ENCODE data around the gene C13orf46. TPM values are rescaled to one million over a fixed set of nuclear protein-coding genes. Genes with fewer than 3 reads are reported as not detected.
A peak's percentile ranks its signal among the peaks of the same experiment; 100 is the strongest.

Gene C13orf46
- total RNA-seq, 1 experiment from 2014 or later, result not detected

- DNase-seq (ENCODE audit: low read depth), result no peak
Observed at GRCh38 chr13:113971471-113972231, 2.2 kb downstream of the C13orf46 start.

- no peak for DNase-seq (ENCODE audit: low read depth)
Observed at GRCh38 chr13:113970810-113971470, 2.9 kb downstream of the C13orf46 start.

DNA sequence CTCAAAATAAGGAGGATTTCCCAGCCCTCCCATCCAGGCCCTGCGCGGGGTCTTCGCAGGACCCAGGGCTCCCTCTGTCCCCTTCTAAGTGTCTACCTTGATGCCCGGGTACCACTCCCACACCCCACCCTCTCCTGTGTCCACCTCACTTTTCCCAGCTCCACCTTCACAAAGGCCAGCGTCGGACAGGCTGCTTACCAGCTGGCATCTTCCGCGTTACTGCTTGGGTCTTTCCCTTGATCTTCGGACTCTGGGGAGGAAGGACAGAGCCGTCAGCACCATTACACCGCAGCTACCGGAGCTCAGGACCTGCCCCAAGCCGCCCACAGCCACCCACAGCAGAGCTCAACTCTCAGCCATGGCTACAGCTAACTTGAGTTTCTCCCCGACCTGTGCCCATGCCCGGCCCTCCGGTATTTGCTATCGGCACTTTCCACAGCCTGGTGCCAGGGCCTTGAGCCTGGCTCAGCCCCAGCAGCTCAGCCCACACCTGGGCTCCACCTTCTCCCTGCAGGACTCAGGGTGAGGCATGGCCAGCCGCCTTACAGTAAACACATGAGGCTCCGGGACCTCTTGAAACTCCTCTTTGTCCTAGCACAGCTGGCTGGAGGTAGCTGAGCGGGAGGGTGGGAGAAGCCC lies 3.8 kb downstream of the C13orf46 start:
- no peak for DNase-seq (ENCODE audit: low read depth)

- no peak for DNase-seq (ENCODE audit: low read depth)
Observed at GRCh38 chr13:113969311-113969972, 4.4 kb downstream of the C13orf46 start.

DNA sequence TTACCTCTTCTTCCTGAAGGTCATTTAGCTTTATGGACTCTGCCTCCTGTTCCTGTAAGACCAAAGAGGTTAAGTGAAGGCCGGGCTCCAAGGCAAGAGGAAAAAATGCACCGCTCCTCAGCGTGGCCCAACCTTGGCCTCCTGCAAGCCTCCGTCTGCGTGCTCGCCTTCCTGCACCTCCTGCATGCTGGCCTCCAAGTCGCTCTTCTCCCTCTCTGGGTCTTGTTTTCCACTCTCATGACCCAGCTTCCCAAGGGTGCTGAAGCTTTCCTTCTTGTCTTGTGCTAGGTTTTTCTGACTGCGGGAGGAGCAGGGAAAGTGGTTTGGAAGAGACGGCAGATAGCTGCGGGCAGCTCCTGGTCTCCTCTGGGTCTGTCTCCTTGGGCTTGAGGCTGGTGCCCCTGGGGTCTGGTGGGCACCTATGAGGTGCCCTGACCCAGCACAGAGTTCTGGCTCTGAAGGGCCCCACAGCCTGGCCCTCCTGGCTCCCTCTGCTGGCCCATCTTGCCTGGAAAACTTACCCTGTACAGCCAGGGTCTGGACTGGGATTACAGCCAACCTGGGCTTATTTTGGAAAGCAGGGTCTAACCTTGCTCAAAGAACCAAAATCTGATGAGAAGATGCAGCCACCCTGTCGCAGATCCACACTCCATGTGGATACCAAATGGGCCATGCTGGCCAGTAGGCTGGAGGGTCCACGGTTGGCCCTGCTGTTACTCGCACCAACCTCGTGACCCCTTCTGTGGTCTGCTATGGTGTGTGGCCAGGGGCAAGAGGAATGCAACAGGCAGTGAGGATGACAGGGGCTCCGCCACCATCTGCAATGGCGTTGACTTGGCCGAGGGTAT lies 5.2 kb downstream of the C13orf46 start:
- no peak for DNase-seq (ENCODE audit: low read depth)

- DNase-seq (ENCODE audit: low read depth), result no peak
Observed at GRCh38 chr13:113967729-113968462, 6.0 kb downstream of the C13orf46 start.

DNA sequence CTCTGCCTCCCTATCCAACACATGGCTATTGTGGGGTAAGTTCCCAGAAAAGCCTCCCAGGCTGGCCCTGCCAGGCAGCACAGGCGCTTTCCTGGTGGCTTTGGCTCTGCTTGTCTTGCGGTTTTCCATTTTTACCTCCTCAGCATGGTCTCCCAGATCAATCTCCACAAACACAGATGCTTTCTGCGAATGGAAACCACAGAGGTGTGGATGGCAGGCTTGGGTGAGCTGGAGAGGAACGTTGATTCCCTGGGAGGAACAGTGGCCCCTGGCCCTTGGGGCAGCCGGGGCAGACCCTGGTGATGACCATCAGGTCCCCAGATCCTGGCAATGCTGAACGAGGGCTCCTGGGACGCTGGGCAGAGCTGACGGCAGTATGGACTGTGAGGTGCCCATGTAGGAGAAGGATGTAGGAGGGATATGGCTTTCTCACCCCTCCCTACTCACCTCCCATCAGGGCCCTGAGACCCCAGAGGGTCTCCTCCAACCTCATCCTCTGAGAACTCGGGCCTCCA lies 6.6 kb downstream of the C13orf46 start:
- no peak for DNase-seq (ENCODE audit: low read depth)

GRCh38 chr13:113965968-113966884 lies 7.7 kb downstream of the C13orf46 start:
- no peak for DNase-seq (ENCODE audit: low read depth)

DNA sequence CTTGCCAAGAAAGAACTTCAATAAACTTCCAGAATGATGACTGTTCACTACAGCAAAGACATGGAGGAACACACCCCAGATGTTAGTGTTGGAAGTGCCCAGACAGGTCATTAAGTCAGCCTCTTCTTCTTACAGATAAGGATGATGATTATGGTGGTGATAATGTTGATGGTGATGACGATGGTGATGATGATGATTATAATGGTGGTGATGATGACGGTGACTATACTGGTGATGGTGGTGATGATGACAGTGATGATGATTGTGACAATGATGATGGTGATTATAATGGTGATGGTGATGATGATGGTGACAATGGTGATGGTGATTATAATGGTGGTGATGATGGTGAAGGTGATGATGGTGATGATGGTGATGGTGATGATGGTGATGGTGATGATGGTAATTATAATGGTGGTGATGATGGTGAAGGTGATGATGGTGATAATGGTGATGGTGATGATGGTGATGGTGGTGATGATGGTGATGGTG lies 8.4 kb downstream of the C13orf46 start:
- no peak for DNase-seq (ENCODE audit: low read depth)

GRCh38 chr13:113964251-113964995 lies 9.5 kb downstream of the C13orf46 start:
- no peak for DNase-seq (ENCODE audit: low read depth)

DNA sequence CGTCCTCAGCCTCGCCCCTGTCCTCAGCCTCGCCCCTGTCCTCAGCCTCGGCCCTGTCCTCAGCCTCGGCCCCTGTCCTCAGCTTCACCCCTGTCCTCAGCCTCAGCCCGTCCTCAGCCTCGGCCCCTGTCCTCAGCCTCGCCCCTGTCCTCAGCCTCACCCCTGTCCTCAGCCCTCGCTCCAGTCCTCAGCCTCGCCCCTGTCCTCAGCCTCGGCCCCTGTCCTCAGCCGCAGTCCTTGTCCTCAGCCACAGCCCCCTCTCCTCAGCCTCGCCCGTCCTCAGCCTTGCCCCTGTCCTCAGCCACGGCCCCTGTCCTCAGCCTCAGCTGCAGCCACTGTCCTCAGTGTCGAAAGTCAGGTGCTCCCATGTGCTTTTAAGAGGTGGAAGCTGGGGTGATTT lies 10.5 kb downstream of the C13orf46 start:
- no peak for DNase-seq (ENCODE audit: low read depth)

DNA sequence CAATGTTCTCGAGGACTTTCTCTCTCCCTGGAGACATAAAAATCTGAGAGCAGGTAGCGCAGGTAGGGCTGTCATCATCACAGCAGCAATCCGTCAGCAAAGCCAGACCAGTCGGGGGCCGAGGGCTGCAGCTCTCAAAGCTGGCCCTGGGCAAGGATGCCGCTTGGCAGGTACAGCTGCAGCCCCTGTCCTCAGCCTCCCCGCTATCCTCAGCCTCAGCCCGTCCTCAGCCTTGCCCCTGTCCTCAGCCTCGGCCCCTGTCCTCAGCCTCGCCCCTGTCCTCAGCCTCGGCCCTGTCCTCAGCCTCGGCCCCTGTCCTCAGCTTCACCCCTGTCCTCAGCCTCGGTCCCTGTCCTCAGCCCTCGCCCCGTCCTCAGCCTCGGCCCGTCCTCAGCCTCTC lies 10.9 kb downstream of the C13orf46 start:
- DNase-seq (ENCODE audit: low read depth), result no peak

DNA sequence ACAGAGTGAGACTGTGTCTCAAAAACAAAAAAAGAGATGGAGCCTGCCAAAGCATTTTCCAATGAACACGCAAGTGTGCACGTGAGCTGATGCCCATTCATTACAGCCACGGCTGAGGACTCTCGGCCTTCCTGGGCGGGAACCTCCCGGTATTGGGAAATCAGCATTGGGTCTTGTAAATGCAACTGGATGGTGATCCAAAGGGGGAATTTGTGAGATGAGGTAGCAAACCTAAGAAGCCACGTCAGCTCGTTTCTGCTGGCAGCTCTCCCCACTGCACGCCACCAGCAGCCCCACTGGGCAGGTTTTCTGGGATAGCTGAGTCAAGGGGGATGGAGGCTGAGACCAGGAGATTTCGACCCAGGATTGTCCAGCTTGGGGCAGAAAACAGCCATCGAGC lies 11.5 kb downstream of the C13orf46 start:
- no peak for DNase-seq (ENCODE audit: low read depth)

DNA sequence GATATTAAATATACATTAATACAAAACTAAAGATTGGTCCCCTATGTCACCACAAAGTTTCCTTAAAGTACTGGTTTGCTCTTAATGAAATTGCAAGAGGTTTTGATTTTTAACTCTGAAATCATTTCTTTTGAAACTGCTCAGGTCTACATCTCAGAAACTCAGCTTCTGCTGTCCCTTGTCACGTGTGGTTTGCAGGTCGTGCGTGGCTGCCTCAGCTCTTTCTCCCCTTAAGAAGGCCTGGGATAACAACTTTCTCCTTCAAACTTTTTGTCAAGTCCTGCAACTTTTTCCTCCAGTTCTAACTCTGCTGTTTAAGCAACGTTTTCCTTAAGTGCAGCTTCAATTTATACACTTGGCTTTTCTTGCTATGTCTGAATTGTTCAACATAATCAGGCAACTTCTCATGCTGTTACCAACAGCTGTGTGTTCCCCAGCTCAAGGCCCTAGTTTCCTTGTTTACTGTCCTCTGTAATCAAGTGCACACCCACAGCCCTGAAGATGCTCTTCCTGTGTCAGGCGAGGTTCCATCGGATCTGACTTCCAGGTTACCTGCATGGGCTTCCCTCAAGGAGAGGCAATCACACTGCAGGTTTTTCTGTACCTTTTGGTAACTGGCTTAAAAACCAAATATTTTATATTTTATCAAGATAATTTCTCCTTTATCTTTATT lies 13.5 kb downstream of the C13orf46 start:
- DNase-seq (ENCODE audit: low read depth), result no peak

GRCh38 chr13:113959198-113959597 lies 14.7 kb downstream of the C13orf46 start:
- peak; percentile 27 for DNase-seq (ENCODE audit: low read depth)

- no peak for DNase-seq (ENCODE audit: low read depth)
Observed at GRCh38 chr13:113958373-113958772, 15.5 kb downstream of the C13orf46 start.

DNA sequence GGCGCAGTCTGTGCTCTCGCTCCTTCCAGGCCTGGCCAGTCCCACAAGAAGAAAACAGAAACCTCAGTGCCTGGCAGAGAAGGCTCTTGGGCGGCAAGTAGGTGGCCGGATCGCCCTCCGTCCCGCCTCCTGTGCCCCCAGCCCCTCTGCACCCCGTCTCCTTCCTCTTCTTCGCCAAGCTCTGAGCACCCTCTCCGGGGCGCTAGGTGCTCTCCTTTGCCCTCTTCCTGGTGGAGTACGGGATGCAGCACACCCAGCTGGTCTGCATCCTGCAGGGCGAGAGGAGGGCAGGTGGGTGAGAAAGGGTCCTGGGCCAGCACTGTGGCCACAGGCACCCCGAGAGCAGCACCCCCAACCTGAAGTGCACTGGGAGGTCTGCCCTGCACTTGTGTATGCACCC lies 17.3 kb downstream of the C13orf46 start:
- no peak for DNase-seq (ENCODE audit: low read depth)

DNA sequence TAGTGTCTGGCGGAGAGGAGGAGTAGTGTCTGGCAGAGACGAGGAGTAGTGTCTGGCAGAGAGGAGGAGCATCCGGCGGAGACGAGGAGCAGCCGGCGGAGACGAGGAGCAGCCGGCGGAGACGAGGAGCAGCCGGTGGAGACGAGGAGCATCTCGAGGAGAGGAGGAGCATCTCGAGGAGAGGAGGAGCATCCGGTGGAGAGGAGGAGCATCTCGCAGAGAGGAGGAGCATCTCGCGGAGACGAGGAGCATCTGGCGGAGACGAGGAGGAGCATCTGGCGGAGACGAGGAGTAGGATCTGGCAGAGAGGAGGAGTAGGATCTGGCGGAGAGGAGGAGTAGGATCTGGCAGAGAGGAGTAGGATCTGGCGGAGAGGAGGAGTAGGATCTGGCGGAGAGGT lies 18.2 kb downstream of the C13orf46 start:
- no peak for DNase-seq (ENCODE audit: low read depth)
